ENCODE measurements around the gene PRDM16. TPM values are rescaled to one million over a fixed set of nuclear protein-coding genes. Genes with fewer than 3 reads are reported as not detected.

The PRDM16 gene
- total RNA-seq, 1 donor: 6.5 TPM

DNA sequence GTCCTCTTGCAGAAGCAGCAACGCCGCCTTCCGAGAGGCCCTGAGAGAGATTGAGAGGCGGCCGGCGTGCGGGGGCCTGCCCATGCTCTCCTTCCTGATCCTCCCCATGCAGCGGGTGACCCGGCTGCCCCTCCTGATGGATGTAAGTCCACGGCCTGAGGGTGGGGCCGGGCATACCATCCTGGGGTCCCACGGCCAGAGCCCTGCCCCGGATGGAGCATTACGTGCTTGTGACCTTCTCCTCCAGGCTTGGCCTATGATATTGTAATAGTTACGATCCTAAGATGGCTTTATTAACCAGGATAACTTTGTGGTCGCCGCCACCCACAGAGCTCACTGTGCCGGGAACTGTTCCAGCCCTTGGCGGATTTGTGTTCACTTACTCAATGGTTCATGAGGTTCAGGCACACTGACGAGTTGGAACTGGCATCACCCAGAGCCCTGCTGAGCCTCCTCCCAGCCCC lies 404.4 kb downstream of the PRDM16 start:
- Histone ChIP-seq H3K27me3 (ENCODE audit: insufficient read depth, low read length) (no peaks in the 10 kb centered on the region), H3K9me3 (ENCODE audit: low read depth, low read length) (no peaks in the 10 kb centered on the region), H3K4me2 (ENCODE audit: insufficient read depth, low read length) (peak overlapping the region; percentile 16), H3K4me3 (ENCODE audit: insufficient read depth, low read length) (no peak overlapping the region), H3K27ac (ENCODE audit: low read depth, low read length) (no peak overlapping the region), H3K36me3 (ENCODE audit: insufficient read depth, low read length) (no peaks in the 10 kb centered on the region), H3K4me1 (ENCODE audit: insufficient read depth, low read length) (peaks cover 16% of the 10 kb centered on the region), H4K20me1 (ENCODE audit: insufficient read depth, low read length) (peaks cover 5% of the 10 kb centered on the region), H3K79me2 (ENCODE audit: insufficient read depth, low read length) (no peaks in the 10 kb centered on the region), H2AFZ (ENCODE audit: low read length) (no peak overlapping the region)
- TF ChIP-seq, protein P1, sequence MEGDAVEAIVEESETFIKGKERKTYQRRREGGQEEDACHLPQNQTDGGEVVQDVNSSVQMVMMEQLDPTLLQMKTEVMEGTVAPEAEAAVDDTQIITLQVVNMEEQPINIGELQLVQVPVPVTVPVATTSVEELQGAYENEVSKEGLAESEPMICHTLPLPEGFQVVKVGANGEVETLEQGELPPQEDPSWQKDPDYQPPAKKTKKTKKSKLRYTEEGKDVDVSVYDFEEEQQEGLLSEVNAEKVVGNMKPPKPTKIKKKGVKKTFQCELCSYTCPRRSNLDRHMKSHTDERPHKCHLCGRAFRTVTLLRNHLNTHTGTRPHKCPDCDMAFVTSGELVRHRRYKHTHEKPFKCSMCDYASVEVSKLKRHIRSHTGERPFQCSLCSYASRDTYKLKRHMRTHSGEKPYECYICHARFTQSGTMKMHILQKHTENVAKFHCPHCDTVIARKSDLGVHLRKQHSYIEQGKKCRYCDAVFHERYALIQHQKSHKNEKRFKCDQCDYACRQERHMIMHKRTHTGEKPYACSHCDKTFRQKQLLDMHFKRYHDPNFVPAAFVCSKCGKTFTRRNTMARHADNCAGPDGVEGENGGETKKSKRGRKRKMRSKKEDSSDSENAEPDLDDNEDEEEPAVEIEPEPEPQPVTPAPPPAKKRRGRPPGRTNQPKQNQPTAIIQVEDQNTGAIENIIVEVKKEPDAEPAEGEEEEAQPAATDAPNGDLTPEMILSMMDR (IDR thresholded peaks at IDR 0.05; ENCODE audit: extremely low read depth, low read depth, low read length): no peak
- peak; percentile 97 for DNase-seq (ENCODE audit: insufficient read length, low spot score, missing footprints)

DNA sequence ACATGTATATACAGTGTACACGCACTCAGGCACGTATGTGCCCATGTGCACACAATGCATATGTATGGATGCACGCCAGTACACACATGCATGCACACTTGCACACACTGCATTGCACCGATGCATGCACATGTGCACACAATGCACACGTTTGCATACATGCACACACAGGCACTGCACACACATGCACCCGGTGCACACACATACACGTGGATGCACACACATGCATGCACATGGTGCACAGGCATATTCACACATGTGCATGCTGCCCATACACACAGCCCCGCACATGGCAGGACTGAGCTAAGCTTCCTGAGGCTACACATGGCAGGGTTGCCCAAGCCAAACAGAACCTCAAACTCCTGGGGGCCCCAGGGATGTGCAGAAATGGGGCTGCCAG lies 405.0 kb downstream of the PRDM16 start:
- TF ChIP-seq, protein P1 (IDR thresholded peaks at IDR 0.05; ENCODE audit: extremely low read depth, low read depth, low read length): no peak
- Histone ChIP-seq H3K4me1 (ENCODE audit: insufficient read depth, low read length) (peaks cover 16% of the 10 kb centered on the region), H3K79me2 (ENCODE audit: insufficient read depth, low read length) (no peaks in the 10 kb centered on the region), H3K9me3 (ENCODE audit: low read depth, low read length) (no peaks in the 10 kb centered on the region), H3K27me3 (ENCODE audit: insufficient read depth, low read length) (no peaks in the 10 kb centered on the region), H2AFZ (ENCODE audit: low read length) (no peak overlapping the region), H3K4me3 (ENCODE audit: insufficient read depth, low read length) (no peak overlapping the region), H3K27ac (ENCODE audit: low read depth, low read length) (no peak overlapping the region), H3K4me2 (ENCODE audit: insufficient read depth, low read length) (peak overlapping the region; percentile 16), H4K20me1 (ENCODE audit: insufficient read depth, low read length) (peaks cover 5% of the 10 kb centered on the region), H3K36me3 (ENCODE audit: insufficient read depth, low read length) (no peaks in the 10 kb centered on the region)
- DNase-seq (ENCODE audit: insufficient read length, low spot score, missing footprints): no peak

DNA sequence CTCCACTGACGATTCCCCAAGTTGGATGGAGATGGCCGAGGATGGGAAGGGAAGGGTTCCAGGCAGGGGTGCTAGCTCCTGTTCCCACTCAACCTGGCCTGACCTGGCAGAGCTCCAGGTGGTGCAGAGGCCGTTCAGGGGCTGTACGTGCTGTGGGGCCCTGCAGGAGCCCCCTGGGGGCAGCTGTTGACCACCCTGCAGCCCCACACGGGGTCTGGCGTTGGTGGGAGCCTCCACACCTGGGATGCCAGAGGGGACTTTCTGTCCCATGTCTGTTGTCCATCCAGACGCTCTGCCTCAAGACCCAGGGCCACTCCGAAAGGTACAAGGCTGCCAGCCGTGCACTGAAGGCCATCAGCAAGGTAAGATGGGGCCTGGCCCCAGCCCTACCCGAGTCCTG lies 405.4 kb downstream of the PRDM16 start:
- H2AFZ ChIP-seq (ENCODE audit: low read length): no peak overlapping the region

DNA sequence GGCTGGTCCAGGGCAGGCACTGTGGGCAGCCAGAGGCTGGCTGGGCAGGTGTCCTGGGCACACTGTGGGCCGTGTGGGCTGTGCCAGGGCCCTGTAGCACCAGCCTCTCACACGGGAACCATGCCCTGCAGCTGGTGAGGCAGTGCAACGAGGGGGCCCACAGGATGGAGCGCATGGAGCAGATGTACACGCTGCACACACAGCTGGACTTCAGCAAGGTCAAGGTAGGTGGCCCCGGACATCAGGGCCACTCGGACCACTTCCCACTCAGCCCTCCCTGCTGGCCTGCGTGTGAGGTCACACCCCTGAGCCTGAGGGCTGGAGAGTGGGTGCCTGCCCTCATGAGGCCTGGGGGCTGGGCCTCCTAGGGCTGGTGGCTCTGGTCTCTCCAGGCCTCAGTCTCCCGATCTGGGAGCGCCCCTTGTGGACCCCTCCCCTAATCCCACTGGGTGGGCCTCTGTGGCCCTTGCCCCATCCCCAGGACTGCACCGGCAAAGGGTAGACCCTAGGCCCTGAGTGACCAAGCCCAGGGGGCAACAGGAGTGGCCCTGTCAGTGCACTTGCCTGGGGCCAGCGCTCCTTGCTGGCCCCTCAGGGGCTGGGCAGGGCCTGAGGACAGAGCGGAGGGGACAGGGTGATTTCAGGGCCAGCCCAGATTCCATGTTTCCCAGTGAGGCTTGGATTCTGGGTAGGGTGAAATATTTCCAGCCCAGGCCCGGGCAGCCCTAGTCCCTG lies 407.0 kb downstream of the PRDM16 start:
- Histone ChIP-seq H3K27me3 (ENCODE audit: insufficient read depth, low read length) (no peaks in the 10 kb centered on the region), H3K4me2 (ENCODE audit: insufficient read depth, low read length) (no peak overlapping the region), H3K36me3 (ENCODE audit: insufficient read depth, low read length) (no peaks in the 10 kb centered on the region), H2AFZ (ENCODE audit: low read length) (no peak overlapping the region), H4K20me1 (ENCODE audit: insufficient read depth, low read length) (peaks cover 9% of the 10 kb centered on the region), H3K4me3 (ENCODE audit: insufficient read depth, low read length) (no peak overlapping the region), H3K9me3 (ENCODE audit: low read depth, low read length) (no peaks in the 10 kb centered on the region), H3K79me2 (ENCODE audit: insufficient read depth, low read length) (no peaks in the 10 kb centered on the region), H3K27ac (ENCODE audit: low read depth, low read length) (no peak overlapping the region), H3K4me1 (ENCODE audit: insufficient read depth, low read length) (peaks cover 16% of the 10 kb centered on the region)
- no peak for DNase-seq (ENCODE audit: insufficient read length, low spot score, missing footprints)
- TF ChIP-seq, protein P1 (IDR thresholded peaks at IDR 0.05; ENCODE audit: extremely low read depth, low read depth, low read length): no peak

More for the DNA sequence above, 405.4 kb downstream of the PRDM16 start:
- Histone ChIP-seq H3K36me3 (ENCODE audit: insufficient read depth, low read length) (no peaks in the 10 kb centered on the region), H3K4me2 (ENCODE audit: insufficient read depth, low read length) (no peak overlapping the region), H3K9me3 (ENCODE audit: low read depth, low read length) (no peaks in the 10 kb centered on the region), H3K79me2 (ENCODE audit: insufficient read depth, low read length) (no peaks in the 10 kb centered on the region), H4K20me1 (ENCODE audit: insufficient read depth, low read length) (peaks cover 5% of the 10 kb centered on the region), H3K4me1 (ENCODE audit: insufficient read depth, low read length) (peaks cover 16% of the 10 kb centered on the region), H3K4me3 (ENCODE audit: insufficient read depth, low read length) (no peak overlapping the region), H3K27ac (ENCODE audit: low read depth, low read length) (no peak overlapping the region), H3K27me3 (ENCODE audit: insufficient read depth, low read length) (no peaks in the 10 kb centered on the region)
- DNase-seq (ENCODE audit: insufficient read length, low spot score, missing footprints): no peak
- TF ChIP-seq, protein P1 (IDR thresholded peaks at IDR 0.05; ENCODE audit: extremely low read depth, low read depth, low read length): no peak

Measured in osteoblast (primary cell).